Measurements from ENCODE around the gene ANKRD31.
"Not testable (repeated sequence)": the region's sequence is repeated elsewhere in the genome, so short reads cannot be mapped to it uniquely, and the experiment has no call there.

The ANKRD31 gene, protein sequence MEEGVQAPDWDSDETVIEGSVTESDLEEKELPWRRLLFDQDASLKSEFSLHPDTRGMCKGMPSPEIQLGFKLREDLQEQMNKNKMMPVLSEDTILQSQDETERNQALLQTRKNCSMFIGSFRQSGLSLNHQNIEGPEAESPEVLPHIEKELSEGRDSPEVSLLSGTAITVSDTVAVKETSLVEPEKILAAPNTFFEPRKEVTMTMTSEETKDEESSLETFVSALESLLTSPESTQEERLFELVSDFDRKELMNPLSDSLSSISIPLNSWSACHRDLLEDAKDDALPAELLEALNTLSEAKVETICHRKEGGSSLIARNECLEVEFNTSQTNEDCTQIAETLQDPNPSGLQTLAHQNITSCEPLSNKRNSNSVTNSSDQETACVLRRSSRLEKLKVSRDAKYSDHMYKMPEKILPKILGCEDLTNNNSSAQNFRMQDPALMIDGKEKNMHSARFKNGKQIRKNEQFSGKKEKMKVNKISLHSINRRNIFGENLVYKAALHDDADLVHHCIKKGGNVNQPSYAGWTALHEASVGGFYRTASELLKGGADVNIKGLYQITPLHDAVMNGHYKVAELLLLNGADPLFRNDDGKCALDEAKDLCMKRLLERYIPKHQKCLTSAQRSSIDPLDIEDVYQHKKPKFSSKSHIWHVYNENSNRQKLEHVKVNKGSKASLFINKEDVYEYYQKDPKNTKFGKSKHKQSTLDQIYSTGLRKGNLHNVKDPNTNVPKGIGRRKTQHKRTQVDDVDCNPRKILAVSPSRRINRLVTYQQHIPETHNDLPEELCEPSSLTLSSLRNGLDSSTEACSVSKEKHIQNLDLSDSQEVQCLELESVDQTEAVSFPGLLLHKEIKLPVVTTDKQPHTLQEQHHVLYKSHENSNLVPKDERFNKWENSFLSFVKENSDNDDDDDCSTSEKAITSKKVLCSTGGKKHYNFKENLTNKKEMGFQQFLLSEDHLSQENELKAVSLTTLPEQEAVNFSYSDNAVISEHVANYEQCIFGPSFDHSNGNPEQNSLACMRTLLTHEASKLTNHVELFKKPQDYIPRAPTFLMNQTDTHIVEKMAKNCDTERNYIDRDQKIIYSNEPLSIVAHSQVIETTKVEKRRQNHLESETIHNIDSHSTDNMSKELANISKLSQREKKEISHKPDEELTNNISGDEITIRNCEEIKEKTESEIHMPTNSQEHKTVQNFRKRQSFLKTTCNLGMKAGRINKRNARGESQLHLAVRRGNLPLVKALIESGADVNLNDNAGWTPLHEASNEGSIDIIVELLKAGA (N-terminal part only)

GRCh38 chr5:75236322-75237316 lies at the start of gene ANKRD31:
Gene ANKRD31, minus strand, starts transcription at chr5:75236878. Its CDS starts 192 bp downstream, at chr5:75236686.
- DNase-seq (ENCODE audit: low spot score), result peak; percentile 91

DNA sequence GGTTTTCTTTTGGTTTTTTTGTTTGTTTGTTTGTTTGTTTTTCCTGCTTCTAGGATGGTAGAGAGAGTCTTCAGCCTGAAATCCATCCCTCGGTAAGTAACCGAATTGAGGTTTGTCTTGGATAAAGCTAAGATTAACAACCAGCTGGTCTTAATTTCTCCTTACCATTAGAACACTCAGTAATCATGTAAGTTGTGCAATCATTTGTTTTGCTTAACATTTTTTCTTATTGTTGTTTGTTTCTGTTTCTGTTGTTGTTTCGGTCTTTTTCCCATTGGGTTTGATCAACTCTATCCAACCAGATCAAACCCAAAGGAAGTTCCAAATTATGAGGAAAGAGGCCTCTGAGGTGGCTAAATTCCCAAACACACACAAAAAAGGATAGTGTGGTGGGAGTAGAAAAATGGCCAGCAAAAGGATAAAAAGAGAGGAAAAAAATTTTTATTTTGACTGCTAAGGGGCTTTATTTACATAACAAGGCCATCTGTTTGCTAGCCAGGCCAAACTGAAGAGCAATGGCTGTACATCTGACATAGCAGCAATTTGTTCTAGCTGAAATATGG lies 49.6 kb upstream of the ANKRD31 start:
- DNase-seq (ENCODE audit: low spot score), result no peak

DNA sequence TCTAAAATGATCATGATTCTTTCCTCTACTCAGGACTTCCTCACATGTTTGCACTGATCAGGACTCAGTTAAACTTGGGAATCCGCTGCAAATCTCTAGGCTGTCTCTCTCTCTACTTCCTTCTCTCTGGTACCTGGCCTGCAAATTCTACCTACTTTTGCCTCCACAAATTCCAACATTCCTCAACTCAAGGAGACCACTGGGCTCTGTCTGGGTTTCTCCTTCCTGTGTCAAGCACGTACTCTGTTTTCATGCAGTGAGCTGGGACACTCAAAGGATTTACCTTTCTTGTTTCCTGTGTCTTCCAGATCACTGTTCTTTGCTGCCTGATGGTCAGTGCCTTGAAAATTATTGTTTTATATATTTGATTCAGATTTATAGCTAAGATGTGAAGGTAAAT lies 45.9 kb upstream of the ANKRD31 start:
- no peak for DNase-seq (ENCODE audit: low spot score)

- no peak for DNase-seq (ENCODE audit: low spot score)
Observed at GRCh38 chr5:75281716-75282465, 45.2 kb upstream of the ANKRD31 start.

- DNase-seq (ENCODE audit: low spot score), result no peak
Observed at GRCh38 chr5:75279321-75279720, 42.6 kb upstream of the ANKRD31 start.

- no peak for DNase-seq (ENCODE audit: low spot score)
Observed at GRCh38 chr5:75277463-75277862, 40.8 kb upstream of the ANKRD31 start.

DNA sequence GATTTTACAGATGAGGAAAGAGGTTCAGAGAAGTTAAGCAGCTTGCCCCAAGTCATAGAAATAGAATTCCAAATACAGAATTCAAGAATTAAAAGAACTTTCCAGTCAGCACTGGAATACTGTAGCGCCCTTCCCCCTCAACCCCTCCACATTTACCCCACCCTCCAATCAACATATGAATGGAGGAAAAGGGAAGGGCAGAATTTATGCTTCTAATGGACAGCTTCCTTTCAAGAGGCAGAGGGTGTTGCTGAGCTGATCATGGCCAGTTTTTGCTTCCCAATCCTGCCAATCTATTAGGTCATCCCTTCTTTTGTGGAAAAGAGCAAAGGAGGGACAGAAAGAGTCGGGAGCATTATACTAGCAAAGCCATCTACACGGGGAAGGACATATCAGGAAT lies 39.1 kb upstream of the ANKRD31 start:
- no peak for DNase-seq (ENCODE audit: low spot score)

- no peak for DNase-seq (ENCODE audit: low spot score)
Observed at GRCh38 chr5:75275147-75275546, 38.5 kb upstream of the ANKRD31 start.

DNA sequence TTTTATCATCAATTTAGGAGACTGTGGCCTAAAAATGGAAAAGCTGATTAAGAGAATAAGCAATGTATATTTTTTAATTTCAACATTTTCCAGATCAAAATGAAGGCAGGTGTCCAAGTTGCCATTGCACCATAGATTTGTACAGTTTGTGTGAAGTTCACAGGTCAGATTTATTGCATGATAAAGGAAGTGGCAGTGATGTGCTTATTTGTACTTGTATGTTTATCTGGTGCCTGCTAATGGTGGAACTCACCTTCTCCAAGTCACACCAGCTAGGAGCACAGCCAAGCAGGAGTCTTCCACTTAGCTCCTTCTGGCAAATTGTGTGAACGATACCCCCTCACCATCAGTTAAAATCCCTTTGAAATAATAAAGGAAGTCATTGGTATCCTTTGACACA lies 37.8 kb upstream of the ANKRD31 start:
- DNase-seq (ENCODE audit: low spot score), result no peak

DNA sequence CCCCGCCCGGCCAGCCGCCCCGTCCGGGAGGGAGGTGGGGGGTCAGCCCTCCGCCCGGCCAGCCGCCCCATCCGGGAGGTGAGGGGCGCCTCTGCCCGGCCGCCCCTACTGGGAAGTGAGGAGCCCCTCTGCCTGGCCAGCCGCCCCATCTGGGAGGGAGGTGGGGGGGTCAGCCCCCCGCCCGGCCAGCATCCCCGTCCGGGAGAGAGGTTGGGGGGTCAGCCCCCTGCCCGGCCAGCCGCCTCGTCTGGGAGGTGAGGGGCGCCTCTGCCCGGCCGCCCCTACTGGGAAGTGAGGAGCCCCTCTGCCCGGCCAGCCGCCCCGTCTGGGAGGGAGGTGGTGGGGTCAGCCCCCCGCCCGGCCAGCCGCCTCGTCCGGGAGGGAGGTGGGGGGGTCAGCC lies 33.9 kb upstream of the ANKRD31 start:
- not testable (repeated sequence) for DNase-seq (ENCODE audit: low spot score)

DNA sequence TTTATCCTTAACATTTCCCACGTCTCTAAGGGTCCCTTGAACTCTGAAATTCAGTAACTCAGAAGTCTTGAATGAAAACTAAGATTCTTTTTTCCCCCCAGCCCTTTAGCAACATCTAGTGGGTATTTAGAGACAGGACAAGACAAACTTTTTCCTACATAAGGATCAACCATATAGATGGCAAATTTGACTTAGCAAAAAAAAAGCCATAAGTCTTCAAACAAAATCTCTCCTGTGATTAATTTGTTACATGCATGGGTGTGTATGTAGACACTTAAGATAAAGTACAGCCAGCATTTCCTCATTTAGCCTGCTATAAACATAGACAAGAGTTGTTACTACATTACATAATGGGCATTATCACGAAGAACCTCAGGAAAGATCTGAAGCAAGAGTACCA lies 29.1 kb upstream of the ANKRD31 start:
- DNase-seq (ENCODE audit: low spot score), result no peak

- no peak for DNase-seq (ENCODE audit: low spot score)
Observed at GRCh38 chr5:75262271-75262670, 25.6 kb upstream of the ANKRD31 start.

- no peak for DNase-seq (ENCODE audit: low spot score)
Observed at GRCh38 chr5:75260708-75261107, 24.0 kb upstream of the ANKRD31 start.

GRCh38 chr5:75250452-75250851 lies 13.8 kb upstream of the ANKRD31 start:
- DNase-seq (ENCODE audit: low spot score), result not testable (repeated sequence)

DNA sequence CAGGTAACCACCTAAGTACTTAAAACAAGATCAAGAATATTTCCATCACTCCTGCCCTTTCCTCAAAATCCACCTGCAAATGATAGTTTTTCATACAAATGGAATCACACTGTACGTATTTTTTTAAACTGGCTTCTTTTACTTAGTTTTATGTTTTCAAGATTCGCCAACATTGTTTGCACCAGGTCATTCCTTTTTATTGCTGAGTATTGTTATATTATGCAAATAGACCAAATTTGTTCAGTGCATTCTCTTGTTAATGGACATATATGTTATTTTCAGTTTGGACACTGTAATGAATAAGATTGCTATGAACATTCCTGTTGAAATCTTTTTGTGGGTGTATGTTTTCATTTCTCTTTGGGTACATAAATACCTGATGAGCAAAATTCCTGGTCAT lies 8.3 kb upstream of the ANKRD31 start:
- no peak for DNase-seq (ENCODE audit: low spot score)

- no peak for DNase-seq (ENCODE audit: low spot score)
Observed at GRCh38 chr5:75243510-75243909, 6.8 kb upstream of the ANKRD31 start.

- no peak for DNase-seq (ENCODE audit: low spot score)
Observed at GRCh38 chr5:75243100-75243499, 6.4 kb upstream of the ANKRD31 start.

DNA sequence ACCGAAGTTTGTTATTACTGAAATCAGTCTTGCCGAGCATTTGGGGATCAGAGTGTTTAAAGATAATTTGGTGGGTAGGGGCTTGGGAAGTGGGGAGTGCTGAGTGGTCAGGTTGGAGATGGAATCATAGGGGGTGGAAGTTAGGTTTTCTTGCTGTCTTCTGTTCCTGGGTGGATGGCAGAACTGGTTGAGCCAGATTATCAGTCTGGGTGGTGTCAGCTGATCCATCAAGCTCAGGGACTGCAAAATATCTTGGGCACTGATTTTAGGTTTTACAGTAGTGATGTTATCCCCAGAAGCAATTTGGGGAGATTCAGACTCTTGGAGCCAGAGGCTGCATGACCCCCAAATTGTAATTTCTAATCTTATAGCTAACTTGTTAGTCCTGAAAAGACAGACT lies 5.4 kb upstream of the ANKRD31 start:
- DNase-seq (ENCODE audit: low spot score), result no peak

- DNase-seq (ENCODE audit: low spot score), result no peak
Observed at GRCh38 chr5:75239681-75240080, 3.0 kb upstream of the ANKRD31 start.

DNA sequence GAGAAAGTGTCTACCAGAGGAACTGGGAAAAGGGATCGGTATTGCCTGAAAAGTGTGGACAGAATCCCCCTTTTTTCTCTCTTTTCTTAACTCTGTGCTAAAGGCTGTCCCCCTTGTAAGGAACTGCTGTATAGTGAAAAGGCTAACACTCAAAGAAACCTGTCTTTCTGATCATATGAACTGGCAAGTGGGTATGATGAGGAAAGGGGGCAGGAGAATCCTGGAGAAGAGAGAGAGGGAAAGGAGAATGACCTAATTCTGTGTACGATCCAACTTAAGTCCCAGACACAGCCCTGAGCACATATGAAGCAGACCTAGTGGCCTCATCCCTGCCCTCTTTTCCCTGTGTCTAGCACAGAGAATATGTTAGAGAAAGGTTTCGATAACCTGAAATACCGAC lies 967 bp downstream of the ANKRD31 start:
- no peak for DNase-seq (ENCODE audit: low spot score)

Measured in hematopoietic multipotent progenitor cell treated with erythropoietin and hydrocortisone succinate and interleukin-3 and kit ligand, for 17 days (in vitro differentiated cells).